GM18526 (cell line): ENCODE results near the gene LPCAT1.

Source experiments
- POLR2A ChIP-seq: IDR thresholded peaks from 3 replicates; pipeline ENCODE4 v1.6.1; 2011; ENCODE audit not compliant: insufficient read length; ENCODE audit errors: extremely low read depth

Gene LPCAT1

DNA sequence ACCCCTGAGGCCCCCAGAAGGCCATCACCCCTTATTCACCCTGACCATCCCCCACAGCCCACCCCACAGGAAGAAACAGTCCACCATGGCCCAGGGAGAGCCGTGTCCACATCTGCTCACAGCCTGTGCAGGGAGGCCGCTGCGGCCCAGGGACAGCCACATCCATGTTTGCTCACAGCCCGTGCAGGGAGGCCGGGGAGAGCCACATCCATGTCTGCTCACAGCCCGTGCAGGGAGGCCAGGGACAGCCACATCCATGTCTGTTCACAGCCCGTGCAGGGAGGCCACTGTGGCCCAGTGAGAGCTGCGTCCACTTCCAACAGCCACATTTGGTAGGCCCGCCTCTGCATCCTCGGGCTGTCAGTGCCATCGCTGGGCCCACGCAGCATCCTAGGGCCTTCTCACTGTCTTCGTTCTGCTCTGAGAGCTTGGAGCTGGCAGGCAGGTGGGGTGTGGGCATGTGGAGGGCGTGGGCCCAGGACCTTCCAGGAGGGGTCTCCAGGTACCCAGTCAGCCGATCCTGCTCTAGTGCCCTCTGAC lies 38.1 kb downstream of the LPCAT1 start:
- no peak for TF ChIP-seq POLR2A

DNA sequence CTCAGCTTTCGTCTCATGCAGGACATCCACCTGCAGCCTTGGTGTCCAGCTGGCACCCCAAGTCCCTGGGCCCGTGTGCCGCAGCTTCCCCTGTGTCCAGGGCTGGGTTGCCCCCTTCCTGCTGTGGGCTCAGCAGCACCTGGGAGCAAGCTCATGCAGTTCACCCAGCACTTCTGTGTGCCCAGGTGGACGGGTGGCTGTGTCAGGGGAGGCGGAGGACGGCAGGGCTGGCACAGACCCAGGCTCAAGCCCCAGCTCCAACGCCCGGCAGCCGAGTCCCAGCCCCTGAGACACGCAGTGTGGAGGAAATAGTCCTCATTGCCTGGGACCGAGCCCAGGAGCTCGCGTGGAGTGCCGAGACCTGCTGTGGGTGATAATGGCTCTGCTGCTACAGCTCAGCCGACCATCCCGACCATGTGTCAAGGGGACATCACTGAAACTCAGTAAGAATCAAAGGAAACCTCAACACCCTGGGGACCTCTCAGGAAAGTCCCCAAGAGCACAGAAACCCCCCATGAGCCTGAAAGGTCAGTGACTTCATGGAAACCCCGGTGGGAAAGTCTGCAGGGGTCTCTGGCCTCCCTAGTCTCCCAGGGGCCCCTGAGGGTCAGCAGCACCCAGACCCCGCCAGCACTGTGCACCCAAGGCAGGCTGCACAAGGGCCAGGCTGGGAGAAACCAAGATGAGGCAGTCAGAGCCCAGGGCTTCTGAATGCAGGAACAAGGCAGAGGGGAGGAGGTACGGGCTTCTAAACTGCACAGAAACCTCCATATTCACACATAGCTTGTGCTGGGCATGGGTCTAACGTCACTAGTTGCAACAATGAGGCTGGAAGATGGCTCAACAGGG lies 38.8 kb downstream of the LPCAT1 start:
- TF ChIP-seq POLR2A = peak; percentile 41

DNA sequence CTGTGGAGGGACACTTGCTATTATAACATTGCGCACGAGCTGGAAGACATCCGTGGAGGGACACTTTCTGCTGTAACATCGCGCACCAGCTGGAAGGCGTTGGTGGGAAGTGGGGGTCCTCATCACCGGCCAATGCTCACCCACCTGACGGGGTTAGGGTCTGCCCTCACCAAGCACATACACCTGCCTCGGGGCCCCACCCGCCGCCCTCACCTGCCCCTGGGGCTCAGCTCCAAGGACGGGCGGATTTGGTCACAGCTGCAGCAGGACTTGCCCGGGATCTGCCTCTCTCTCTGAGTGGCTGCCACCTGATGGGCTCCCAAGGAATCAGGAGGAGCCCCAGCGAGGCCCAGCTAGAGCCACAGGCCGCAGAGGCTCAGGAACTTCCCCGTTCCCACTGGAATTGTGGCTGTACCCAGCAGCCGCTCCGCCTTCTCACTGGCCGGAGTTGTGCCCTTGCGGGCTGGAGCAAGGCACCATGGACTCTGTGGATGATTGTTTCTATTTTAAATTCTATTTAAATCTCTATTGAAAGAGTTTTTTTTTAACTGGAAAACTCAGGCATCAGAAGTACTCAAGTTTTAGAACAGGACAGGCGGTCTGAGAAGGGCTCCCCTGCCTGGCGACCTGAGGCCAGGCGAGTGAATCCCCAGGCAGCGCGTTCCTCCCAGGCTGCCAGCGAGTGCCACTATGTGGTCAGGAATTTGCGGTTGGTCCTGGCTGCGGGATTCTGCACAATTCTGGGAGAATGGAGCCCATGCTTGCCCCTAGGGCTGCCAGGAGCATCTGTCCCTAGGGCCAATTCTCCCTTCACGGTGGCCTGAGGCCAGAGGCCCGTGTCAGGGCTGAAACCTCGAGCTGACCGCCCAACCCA lies 39.7 kb downstream of the LPCAT1 start:
- no peak for TF ChIP-seq POLR2A

DNA sequence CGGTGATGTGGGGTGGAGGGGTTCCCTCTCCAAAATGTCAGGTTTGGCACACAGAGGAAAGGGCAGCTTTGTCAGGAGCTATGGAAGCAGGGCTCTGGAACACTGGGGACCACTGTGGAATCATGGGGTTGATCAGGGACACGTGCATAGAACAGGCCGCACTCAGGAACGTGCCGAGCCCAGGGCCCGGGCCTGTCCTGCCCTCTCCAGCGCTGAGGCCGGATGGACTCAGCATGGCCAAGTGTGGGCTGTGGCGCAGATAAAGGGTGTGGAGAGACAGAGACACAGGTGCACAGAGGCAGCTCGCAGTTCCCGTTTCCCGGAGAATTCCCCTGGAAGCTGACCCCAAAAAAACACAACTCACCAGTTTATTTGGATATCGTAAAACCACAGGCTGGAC lies 40.7 kb downstream of the LPCAT1 start:
- no peak for TF ChIP-seq POLR2A

DNA sequence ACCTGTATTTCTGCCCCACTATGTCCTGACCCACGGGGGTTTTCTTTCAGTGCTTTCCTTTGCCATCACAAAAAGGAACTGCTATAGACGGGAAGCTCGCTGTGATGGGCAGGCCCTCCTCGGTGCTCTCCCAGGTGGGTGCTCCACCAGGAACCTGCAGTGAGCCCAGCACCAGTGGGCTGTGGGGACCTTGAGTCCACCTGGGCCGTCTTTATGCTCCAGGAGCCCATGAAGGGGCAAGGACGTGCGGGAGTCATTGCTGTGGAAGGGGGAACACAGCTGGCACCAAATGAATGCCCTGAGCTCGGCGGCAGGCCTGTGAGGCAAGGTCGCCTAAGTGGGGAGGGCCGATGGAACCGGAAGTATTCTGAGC lies 41.8 kb downstream of the LPCAT1 start:
- no peak for TF ChIP-seq POLR2A

DNA sequence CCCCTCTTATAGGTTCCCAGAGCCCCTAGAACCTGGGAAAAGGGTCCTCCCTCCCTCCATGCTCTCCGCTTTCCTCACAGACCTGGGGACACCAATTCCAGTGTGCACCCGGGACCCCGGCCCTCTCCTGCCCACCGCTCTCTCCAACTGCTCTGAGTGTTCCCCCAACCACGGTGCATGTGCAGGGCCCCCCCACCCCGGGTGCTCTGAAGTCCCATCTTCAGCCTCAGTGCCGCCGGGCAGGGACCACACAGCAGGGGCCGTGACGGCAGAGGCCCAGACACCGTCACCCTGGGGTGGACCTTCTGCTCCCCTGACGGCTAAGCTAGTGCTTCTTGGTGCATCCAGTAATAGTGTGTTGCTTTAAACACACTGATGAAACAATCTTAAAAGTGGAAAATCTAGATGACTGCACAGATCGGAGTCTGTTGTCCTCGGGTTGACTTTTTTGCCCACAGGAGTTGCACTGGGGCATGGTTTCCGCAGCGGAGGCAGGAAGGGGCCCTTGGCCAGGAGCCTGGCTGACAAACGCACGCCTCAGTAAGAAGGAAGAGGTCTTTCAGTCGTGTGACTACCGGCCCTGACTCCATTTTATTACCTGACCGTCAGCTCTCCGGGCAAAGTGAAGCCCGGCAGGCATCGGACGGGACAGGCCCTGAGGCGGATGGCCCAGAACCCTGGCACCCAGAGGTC lies 42.3 kb downstream of the LPCAT1 start:
- TF ChIP-seq POLR2A = no peak

DNA sequence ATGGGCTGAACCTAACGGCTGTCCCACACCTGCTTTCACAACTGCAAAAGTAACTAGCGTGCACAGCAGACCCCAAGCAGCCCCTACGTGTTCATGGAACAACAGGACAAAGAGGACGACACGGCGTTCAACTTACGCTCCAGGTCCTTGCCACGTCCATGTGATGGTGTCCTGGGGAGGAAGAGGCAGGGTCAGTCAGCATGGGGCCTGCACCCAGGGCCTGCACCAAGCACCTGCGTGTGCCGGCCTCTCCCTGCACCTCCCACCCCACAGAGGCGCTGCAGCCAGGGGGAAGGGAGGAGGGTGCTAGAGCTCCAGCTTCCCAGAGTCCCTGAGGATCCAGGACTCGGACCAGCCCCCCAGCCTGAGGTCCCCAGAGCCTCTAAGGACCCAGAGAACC lies 43.0 kb downstream of the LPCAT1 start:
- TF ChIP-seq POLR2A = no peak

DNA sequence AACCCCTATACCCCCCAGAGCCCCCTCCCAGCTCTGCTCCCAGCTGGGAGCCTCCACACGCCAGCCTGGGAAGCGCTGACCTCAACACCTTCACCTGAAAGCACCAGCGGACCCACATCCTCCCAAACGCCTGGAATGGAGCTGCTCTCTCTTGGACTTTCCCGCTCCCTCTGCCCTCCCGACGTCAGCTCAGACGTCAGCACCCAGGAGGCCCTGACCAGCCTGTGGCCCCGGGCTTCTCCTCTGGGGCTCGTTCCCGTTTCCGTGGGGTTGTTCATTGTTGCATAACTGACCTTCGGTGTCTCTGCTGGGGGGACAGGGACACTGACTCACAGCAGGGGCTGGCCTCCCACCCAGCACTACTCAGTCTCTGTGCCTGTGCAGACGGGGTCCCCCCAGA lies 43.5 kb downstream of the LPCAT1 start:
- no peak for TF ChIP-seq POLR2A

DNA sequence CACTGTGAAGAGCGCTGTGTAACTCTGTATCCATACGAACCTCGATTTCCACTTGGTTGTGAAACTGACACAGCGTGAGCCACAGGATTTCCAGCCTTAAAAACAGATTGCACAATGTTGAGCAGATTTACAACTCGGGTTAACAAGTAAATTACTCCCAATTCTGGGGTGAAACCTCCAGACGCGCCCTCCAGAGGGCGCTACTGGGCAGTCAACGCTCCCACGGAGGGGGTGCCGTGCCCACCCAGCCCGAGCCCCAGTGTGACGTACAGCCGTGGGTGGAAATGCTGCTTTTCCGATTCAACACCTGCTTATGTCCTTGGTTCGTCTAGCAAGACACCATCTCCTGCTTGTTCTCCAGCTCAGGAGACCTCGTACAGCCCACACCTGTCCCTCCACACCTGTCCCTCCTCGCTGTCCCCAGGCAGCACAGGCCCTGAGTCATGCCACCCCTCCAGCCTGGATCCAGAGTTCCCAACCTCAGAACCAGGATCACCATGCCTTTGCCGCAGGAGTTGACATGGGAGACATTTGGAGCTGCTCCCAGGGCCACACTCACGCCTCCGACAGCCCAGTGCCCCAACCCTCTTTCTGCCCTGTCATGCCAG lies 44.1 kb downstream of the LPCAT1 start:
- no peak for TF ChIP-seq POLR2A

DNA sequence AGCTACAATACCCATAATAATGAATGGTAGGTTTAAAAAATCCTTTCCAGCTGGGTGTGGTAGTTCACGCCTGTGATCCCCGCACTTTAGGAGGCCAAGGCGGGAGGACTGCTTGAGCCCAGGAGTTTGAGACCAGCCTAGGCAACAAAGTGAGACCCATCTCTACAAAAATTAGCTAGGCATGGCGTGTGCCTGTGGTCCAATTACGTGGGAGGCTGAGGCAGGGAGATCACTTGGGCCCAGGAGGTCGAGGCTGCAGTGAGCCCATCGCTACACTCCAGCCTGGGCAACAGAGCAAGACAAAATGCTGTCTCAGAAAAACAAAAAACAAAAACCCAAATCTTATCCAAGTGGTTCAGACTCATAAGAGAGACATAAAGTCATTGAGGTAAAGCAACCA lies 44.7 kb downstream of the LPCAT1 start:
- no peak for TF ChIP-seq POLR2A

DNA sequence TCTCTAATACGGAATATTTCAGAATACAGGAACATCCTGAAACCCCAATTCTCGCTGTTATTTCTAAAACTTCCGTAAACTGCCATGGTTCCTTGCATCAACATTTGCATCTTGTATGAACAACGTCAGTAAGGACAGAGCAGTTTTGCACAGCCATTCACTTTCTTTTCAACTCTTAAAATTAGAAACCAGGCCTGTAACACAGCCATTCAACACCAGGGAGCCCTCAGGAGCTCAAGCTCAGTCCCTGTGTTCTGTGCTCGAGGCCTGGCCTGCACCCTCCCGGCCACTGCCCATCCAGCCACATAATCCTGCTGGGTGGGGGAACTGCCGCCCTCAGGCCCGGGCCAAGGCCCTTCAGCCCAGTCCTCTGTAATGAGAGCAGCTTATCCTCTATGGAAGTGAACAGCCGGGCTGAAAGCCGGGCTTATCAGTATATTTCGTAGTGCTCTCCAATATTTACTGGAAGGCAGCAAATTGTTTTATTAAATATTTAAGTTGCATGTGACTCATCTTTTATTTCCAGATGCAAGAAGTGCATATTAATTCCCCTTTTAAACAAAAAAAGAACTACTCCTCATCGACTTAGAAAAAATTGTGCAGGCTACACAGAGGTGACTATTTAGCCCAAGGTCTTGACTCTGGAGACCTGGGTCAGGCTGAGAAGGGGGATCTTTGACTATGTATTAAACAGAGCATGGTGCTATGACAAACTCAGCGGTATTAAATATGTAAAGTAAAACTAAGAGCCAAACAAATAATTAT lies 45.3 kb downstream of the LPCAT1 start:
- TF ChIP-seq POLR2A = no peak

DNA sequence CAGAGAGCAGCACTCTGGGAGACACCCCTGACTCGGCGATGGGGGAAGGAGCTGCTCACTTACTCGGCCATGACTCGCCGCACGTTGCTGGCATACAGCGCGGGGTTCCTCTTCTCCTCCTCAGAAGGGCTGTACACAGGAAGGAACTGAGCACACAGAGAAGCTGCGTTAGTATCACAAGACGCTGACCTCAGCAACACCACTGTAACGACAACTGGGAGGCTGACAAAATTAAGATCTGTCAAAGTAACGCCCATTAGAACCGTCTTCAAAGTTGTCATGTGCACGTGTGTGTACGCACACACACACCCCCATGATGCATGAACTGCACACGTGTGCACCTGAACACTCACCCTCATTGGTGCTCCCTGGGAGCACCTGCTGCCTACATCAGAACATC lies 46.4 kb downstream of the LPCAT1 start:
- TF ChIP-seq POLR2A = no peak

DNA sequence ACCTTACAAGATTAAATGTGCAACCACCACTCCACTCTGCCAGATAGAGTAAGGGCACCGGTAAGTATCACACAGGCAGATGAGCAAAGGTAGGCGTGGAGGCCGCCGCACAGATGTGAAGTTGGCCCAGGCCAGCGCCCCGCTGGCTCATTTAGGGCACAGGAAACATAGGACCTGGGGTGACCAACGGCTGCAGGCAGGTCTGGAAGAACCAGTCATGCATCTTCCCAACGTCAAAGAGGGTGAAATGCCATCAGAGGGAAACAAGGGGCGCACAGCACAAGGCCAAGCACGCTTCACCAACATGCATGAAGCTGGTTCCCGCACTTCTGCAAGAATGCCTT lies 46.8 kb downstream of the LPCAT1 start:
- TF ChIP-seq POLR2A = no peak

DNA sequence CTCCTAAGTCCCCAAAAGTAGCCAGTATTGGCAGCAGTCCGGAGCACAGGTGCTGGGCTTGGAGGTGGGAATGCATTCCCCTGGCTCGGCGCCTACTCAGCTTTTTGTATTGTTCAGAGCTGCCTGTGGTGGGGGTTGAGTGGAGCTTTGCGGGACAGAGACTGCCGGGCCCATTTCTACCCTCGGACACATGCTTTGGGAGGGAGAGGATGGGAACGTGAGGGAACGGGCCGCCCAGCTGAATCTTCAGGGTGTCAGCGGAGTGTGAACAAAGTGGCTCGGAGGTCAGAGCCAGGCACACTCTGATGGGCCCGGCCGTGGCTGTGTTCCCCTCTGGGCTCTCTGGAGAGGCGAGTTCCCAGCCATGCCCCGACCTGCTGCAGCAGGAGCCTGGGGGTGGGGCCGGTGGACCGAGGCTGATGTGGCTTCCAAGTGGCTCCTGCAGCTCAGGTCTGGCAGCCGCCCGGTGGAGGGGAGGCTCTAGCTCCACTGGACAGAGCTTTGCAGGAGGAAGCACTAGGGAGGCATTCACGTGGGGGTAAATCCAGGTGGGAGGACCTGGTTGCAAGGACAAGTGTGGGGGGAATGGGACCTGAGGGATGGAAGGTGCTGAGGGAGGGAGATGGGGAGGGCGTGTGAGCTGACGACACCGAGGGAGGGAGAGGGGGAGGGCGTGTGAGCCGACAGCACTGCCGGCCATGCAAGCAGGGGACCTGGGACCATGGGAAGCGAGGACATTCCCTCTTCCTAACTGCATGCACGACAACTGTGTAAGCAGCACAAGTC lies 47.4 kb downstream of the LPCAT1 start:
- no peak for TF ChIP-seq POLR2A
